PC-9 (cell line): Measurements from ENCODE around the gene BMP5. TPM values are rescaled to one million over a fixed set of nuclear protein-coding genes. Genes with fewer than 3 reads are reported as not detected.
A peak's percentile ranks its signal among the peaks of the same experiment; 100 is the strongest.

Experiments used
- Bru-seq: library from RNA; stranded (reverse); fragments of 400-500 nt; gene quantifications from one replicate; lab custom pipeline; 2021; lab: Mats Ljungman, UMichigan
- BruChase-seq, 2 experiments: library from RNA; stranded (reverse); fragments of 400-500 nt; gene quantifications; one replicate each; lab custom pipeline; 2021; lab: Mats Ljungman, UMichigan
- BruUV-seq: library from RNA; stranded (reverse); fragments of 400-500 nt; replicated peaks from 2 replicates; lab custom pipeline; 2021; lab: Mats Ljungman, UMichigan
- CTCF ChIA-PET: fragments of 300-600 bp; sonication (Branson Sonifier 250); formaldehyde crosslinking; loops from one replicate; lab custom pipeline; 2022; ENCODE audit warnings: antibody characterized with exemption; lab: Charles Lee
- POLR2A ChIA-PET: fragments of 300-600 bp; sonication (Branson Sonifier 250); formaldehyde crosslinking; loops from one replicate; lab custom pipeline; 2022; ENCODE audit warnings: antibody characterized with exemption; ENCODE audit not compliant: unreplicated experiment; lab: Charles Lee
- DNase-seq, 2 experiments: peaks; one replicate each; pipeline versions ENCODE4 v3.0.0 to v3.0.0-alpha.2; 2015 to 2022; ENCODE audit warnings: mixed read lengths in 1 of 2
- H2AFZ ChIP-seq: fragments of 200-600 bp; sonication (generic); 2 replicates; pipeline ENCODE4 v1.8.1; 2017; ENCODE audit warnings: antibody characterized with exemption
- H3F3A ChIP-seq: fragments of 200-600 bp; sonication (generic); 2 replicates; pipeline ENCODE4 v1.8.1; 2017; ENCODE audit warnings: antibody characterized with exemption, mild to moderate bottlenecking, low read depth; ENCODE audit not compliant: insufficient read depth
- H3K27ac ChIP-seq: fragments of 200-600 bp; sonication (generic); 2 replicates; pipeline ENCODE4 v1.6.1; 2016; ENCODE audit warnings: mixed run types
- H3K27me3 ChIP-seq: fragments of 200-600 bp; sonication (generic); 2 replicates; pipeline ENCODE4 v1.6.1; 2016; ENCODE audit warnings: low read depth, mixed run types; ENCODE audit not compliant: insufficient read depth
- H3K36me3 ChIP-seq: fragments of 200-600 bp; sonication (generic); 2 replicates; pipeline ENCODE4 v1.6.1; 2016; ENCODE audit warnings: low read depth, mixed run types
- H3K4me1 ChIP-seq: fragments of 200-600 bp; sonication (generic); replicated peaks from 2 replicates; pipeline ENCODE4 v1.6.1; 2016; ENCODE audit warnings: mixed run types; ENCODE audit not compliant: insufficient read depth
- H3K4me2 ChIP-seq: fragments of 200-600 bp; sonication (generic); 2 replicates; pipeline ENCODE4 v1.6.1; 2017; ENCODE audit warnings: mixed run types
- H3K4me3 ChIP-seq: fragments of 200-600 bp; sonication (generic); 2 replicates; pipeline ENCODE4 v1.6.1; 2016; ENCODE audit warnings: mixed run types
- H3K79me2 ChIP-seq: fragments of 200-600 bp; sonication (generic); 2 replicates; pipeline ENCODE4 v1.6.1; 2017; ENCODE audit warnings: low read depth, mixed run types
- H3K9me2 ChIP-seq: fragments of 200-600 bp; sonication (generic); 2 replicates; pipeline ENCODE4 v1.8.1; 2017; ENCODE audit warnings: mild to moderate bottlenecking; ENCODE audit not compliant: insufficient read depth
- H3K9me3 ChIP-seq: fragments of 200-600 bp; sonication (generic); 2 replicates; pipeline ENCODE4 v1.8.1; 2016; ENCODE audit warnings: low read depth; ENCODE audit not compliant: insufficient read depth
- H4K20me1 ChIP-seq: fragments of 200-600 bp; sonication (generic); 2 replicates; pipeline ENCODE4 v1.8.1; 2017; ENCODE audit not compliant: insufficient read depth
- EZH2 ChIP-seq: fragments of 200-600 bp; sonication (generic); IDR thresholded peaks from 2 replicates; pipeline ENCODE4 v1.8.0; 2017; ENCODE audit warnings: antibody characterized with exemption, low read depth
- intact Hi-C: fragments of 100-400 bp; cut with micrococcal nuclease; formaldehyde crosslinking; loops from one replicate; pipeline ENCODE4 v1.10.0; 2022; ENCODE audit not compliant: unreplicated experiment
- long read RNA-seq: library from polyadenylated mRNA; stranded (forward); transcript quantifications from one replicate; pipeline ENCODE4 v2.0.0, GENCODE V29; 2022
- total RNA-seq: library from RNA; stranded (reverse); gene quantifications from 2 replicates; pipeline ENCODE4 v1.2.3, GENCODE V29; 2021
- TF ChIP-seq, protein P1 (sequence below): fragments of 200-600 bp; sonication (generic); conservative IDR thresholded peaks from 2 replicates; pipeline ENCODE4 v1.6.1; 2017; ENCODE audit warnings: mixed run types, antibody characterized with exemption, mild to moderate bottlenecking, moderate library complexity

Gene BMP5
- total RNA-seq (0.20 TPM in 1 of 2 replicates, not detected in the other), Bru-seq, nascent RNA (percentile 17 among the genes with signal in this experiment), BruChase-seq, experiment 1, labeled RNA remaining after a 2-hour chase (percentile 20 among the genes with signal in this experiment), BruChase-seq, experiment 2, labeled RNA remaining after a 6-hour chase (percentile 17 among the genes with signal in this experiment)
- long read RNA-seq, partial matches to known transcripts: 0 of 1 reads
- long read RNA-seq, other reads (novel, unspliced or antisense): 0 of 1 reads

- ChIA-PET CTCF (no interaction called here), POLR2A (no interaction called here)
- Histone ChIP-seq H2AFZ (no peak within 1 kb of the TSS; the same call in 1 of the 2 replicates), H3K79me2 (no peaks in the 10 kb centered on the region), H3K27ac (no peak within 1 kb of the TSS), H3K9me2 (no peaks in the 10 kb centered on the region), H3K4me1 (no peaks in the 10 kb centered on the region), H3K27me3 (no peaks in the 10 kb centered on the region), H3K36me3 (no peaks in the 10 kb centered on the region), H3K4me3 (no peak within 1 kb of the TSS), H3F3A (no peaks in the 10 kb centered on the region), H3K9me3 (no peaks in the 10 kb centered on the region), H4K20me1 (no peaks in the 10 kb centered on the region), H3K4me2 (no peak within 1 kb of the TSS)
- intact Hi-C loops: no loop called here
- no TSS peak for BruUV-seq
- DNase-seq: no peak
- TF ChIP-seq, protein P1, sequence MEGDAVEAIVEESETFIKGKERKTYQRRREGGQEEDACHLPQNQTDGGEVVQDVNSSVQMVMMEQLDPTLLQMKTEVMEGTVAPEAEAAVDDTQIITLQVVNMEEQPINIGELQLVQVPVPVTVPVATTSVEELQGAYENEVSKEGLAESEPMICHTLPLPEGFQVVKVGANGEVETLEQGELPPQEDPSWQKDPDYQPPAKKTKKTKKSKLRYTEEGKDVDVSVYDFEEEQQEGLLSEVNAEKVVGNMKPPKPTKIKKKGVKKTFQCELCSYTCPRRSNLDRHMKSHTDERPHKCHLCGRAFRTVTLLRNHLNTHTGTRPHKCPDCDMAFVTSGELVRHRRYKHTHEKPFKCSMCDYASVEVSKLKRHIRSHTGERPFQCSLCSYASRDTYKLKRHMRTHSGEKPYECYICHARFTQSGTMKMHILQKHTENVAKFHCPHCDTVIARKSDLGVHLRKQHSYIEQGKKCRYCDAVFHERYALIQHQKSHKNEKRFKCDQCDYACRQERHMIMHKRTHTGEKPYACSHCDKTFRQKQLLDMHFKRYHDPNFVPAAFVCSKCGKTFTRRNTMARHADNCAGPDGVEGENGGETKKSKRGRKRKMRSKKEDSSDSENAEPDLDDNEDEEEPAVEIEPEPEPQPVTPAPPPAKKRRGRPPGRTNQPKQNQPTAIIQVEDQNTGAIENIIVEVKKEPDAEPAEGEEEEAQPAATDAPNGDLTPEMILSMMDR: no peak
- no peak for TF ChIP-seq EZH2
These were observed at the start of gene BMP5 for GRCh38 chr6:55875400-55875799. TSS of gene BMP5 (minus strand) at chr6:55875590. CDS start at chr6:55874865, 725 bp downstream.

DNA sequence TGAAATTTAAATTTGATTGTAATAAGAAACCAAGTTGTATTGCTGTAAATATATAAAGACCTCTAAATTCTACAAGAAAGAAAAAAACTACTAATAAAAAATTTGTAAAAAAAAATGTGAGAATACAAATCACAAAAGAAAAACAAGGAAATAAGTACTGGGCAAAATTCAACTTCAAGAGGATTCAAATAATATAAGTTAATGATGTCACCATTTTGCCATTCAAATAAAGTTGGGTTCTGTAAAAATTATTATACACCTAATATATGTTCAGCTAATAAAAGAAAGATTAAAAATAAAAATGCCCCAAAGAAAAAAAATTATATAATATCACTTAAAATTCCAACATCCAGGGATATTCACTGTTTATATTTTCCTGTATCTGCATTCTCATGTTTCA lies 47.0 kb upstream of the BMP5 start:
- H2AFZ ChIP-seq: 0 out of 2 replicates have a peak overlapping the region, but pooled peaks have one; percentile 22
- no peaks in the 10 kb centered on the region for H3K79me2 ChIP-seq
- POLR2A ChIA-PET: no interaction called here
- H3K4me3 ChIP-seq: no peak overlapping the region
- H3K36me3 ChIP-seq: no peaks in the 10 kb centered on the region
- H3K4me1 ChIP-seq: no peaks in the 10 kb centered on the region
- no TSS peak for BruUV-seq
- no peaks in the 10 kb centered on the region for H3K9me2 ChIP-seq
- TF ChIP-seq, protein P1: no peak
- H3K9me3 ChIP-seq: no peaks in the 10 kb centered on the region
- H3K27me3 ChIP-seq: no peaks in the 10 kb centered on the region
- H3K4me2 ChIP-seq: no peak overlapping the region
- H3F3A ChIP-seq: no peaks in the 10 kb centered on the region
- CTCF ChIA-PET: no interaction called here
- no peak for DNase-seq
- no peaks in the 10 kb centered on the region for H4K20me1 ChIP-seq
- intact Hi-C loops: no loop called here
- H3K27ac ChIP-seq: no peak overlapping the region

DNA sequence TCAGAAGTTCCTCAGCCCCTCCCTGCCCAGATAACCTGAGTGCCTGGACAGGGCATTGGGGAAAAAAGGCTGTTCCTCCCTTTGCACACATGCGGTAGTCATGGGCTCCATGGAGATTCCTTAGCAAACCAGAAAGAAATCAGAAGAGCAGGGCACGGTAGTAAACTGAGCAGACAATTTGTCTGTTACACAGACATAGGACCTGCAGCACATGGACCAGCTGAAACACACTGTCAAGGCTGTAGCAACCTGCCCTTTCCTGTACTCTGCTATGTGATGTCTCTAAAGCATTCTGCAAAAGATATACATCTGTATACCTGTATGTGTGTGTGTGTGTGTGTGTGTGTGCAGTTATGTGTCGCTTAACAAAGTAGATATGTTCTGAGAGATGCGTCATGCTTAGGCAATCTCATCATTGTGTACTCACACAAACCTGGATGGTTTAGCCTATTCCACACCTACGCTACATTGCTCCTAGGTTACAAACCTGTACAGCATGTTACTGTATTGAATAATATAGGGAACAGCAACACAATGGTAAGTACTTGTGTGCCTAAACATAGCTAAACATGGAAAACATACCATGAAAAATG lies 44.4 kb upstream of the BMP5 start:
- Histone ChIP-seq H3K9me3 (no peaks in the 10 kb centered on the region), H3K4me2 (no peak overlapping the region), H4K20me1 (no peaks in the 10 kb centered on the region), H3K27me3 (no peaks in the 10 kb centered on the region), H3K4me1 (no peaks in the 10 kb centered on the region), H3K27ac (no peak overlapping the region), H3K79me2 (no peaks in the 10 kb centered on the region), H2AFZ (no peak overlapping the region), H3K36me3 (no peaks in the 10 kb centered on the region), H3K4me3 (no peak overlapping the region), H3K9me2 (no peaks in the 10 kb centered on the region), H3F3A (no peaks in the 10 kb centered on the region)
- intact Hi-C loops: no loop called here
- no peak for DNase-seq
- ChIA-PET POLR2A (no interaction called here), CTCF (no interaction called here)
- BruUV-seq: no TSS peak
- no peak for TF ChIP-seq EZH2
- TF ChIP-seq, protein P1: no peak
